ENCODE results near the gene RPLP2.

RPLP2 gene

GRCh38 chr11:809287-810039 is at the start of gene RPLP2:
Gene RPLP2, plus strand, starts transcription at chr11:809967. Its CDS starts 268 bp downstream, at chr11:810235.
- peak; percentile 85 for DNase-seq (ENCODE audit: low read depth, low spot score)
- H3K27ac ChIP-seq = peak within 1 kb of the TSS; percentile 92

DNA sequence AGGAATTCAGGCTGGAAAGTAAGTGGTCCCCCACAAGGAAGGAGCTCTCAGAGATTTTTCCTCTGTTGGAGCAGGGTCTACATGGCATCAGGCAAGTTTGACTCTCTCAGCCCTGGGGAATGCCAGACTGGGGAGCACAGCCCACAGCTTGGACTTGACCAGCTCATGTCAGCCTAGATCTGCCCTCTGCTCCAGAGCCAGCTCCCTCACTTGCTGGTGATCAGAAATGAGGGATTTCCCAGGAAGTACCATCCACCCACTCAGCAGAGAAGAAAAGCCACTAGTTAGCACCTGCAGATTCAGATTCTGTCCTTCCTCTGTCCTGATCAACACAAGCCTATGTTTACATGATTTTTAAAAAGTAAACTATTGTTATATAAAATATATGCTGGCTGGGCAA is 49.5 kb upstream of the RPLP2 start:
- DNase-seq (ENCODE audit: low read depth, low spot score) = no peak
- H3K27ac ChIP-seq = peak overlapping the region; percentile 9

DNA sequence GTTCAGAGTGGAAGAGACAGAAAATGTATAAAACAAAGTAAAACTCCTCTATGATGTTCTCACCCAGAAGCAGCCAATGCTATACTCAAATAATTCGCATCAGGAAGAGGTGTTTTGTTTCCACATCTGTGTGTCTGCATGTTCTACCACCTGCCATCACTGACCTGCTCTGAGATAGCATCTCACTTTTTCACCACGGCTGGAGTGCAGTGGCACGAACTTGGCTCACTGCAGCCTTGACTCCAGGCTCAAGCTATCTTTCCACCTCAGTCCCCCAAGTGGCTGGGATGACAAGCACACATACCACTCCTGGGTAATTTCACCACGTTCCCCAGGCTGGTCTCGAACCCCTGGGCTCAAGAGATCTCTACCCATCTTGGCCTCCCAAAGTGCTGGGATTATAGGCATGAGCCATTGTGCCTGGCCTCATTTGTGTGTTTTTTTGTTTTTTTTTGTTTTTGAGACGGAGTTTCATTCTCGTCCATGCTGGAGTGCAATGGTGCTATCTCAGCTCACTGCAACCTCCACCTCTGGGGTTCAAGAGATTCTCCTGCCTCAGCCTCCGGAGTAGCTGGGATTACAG is 48.1 kb upstream of the RPLP2 start:
- peak overlapping the region; percentile 91 for H3K27ac ChIP-seq

DNA sequence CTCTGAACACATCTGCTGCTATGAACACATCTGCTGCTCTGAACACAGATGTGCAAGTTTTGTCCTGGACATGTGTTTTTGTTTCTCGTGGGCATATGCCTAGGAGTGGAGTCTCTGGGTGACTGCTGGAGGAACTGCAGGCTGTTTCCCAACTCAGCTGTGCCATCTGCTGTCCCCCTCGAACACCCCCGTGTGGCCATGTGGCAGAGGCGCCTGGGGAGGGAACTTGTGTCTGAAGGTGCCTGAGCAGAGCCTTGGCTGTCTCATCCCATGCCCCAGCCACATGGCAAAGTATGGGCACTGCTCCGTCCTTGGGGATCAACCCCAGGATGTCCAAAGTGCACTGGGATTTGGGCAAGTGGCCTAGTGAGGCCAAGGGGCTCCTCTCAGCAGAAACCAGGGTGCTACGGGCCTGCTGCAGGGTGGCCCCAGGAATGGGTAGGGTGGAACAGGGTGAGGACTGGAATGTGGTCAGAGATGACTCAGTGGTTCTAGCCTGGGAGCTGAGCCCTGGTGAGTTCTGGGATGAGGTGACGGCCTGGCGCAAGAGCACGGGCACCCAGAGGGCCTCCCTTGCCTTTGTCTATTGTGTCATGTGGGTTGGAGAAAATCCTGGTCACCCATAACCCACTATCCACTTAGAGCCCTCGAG is 47.2 kb upstream of the RPLP2 start:
- H3K27ac ChIP-seq = peak overlapping the region; percentile 91
- peak; percentile 49 for DNase-seq (ENCODE audit: low read depth, low spot score)

More for the DNA sequence above, 48.1 kb upstream of the RPLP2 start:
- no peak for DNase-seq (ENCODE audit: low read depth, low spot score)

- peak overlapping the region; percentile 91 for H3K27ac ChIP-seq
- DNase-seq (ENCODE audit: low read depth, low spot score) = no peak
These were observed 46.7 kb upstream of the RPLP2 start for GRCh38 chr11:763073-763463.

DNA sequence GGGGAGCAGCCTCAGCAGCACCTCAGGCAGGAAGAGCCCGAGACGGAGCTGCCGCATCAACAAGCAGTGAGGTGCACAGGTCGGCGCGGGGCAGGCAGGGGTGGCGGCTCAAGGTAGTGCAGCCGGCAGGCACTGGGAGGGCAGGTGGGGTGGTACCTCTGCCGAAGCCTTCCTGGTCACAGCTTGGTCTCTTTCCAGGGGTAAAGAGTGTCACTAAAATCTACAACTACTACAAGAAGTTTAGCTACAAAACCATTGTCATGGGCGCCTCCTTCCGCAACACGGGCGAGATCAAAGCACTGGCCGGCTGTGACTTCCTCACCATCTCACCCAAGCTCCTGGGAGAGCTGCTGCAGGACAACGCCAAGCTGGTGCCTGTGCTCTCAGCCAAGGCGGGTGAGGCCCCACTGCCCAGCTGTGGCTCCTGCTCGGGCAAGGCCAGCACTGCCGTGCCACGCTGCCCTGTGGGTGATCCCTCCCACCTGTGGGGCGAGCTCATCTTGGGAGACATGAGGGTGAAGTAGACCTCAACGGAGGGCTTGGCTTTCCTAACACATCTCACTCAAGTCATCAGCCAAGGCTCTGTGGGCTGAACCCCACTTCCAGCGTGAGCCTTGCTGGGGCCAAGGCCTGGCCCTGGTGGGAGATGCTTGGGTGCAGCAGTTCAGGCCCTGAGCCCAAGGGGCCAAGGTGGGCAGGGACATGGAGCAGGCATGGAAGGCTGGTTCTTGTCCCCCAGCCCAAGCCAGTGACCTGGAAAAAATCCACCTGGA is 46.0 kb upstream of the RPLP2 start:
- no peak for DNase-seq (ENCODE audit: low read depth, low spot score)
- peak overlapping the region; percentile 91 for H3K27ac ChIP-seq

DNA sequence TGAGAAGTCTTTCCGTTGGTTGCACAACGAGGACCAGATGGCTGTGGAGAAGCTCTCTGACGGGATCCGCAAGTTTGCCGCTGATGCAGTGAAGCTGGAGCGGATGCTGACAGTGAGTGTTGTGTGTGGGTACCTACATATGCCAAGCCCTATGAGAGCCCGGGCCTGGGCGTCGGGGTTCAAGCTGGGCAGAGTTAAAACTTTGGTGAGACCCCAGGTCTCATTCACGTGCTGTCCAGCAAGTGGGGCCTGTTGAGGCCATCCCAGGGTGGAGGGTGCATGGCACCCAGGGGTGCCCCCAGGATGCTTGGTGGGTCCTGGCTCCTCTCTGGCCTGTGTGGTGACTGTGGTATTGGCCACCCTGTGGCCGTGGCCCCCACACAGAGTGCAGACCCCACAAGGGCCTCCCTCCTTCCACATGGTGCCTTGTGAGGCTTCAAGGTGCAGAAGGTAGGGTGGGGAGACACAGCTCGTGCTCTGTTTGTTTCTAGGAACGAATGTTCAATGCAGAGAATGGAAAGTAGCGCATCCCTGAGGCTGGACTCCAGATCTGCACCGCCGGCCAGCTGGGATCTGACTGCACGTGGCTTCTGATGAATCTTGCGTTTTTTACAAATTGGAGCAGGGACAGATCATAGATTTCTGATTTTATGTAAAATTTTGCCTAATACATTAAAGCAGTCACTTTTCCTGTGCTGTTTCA is 45.3 kb upstream of the RPLP2 start:
- DNase-seq (ENCODE audit: low read depth, low spot score) = no peak

DNA sequence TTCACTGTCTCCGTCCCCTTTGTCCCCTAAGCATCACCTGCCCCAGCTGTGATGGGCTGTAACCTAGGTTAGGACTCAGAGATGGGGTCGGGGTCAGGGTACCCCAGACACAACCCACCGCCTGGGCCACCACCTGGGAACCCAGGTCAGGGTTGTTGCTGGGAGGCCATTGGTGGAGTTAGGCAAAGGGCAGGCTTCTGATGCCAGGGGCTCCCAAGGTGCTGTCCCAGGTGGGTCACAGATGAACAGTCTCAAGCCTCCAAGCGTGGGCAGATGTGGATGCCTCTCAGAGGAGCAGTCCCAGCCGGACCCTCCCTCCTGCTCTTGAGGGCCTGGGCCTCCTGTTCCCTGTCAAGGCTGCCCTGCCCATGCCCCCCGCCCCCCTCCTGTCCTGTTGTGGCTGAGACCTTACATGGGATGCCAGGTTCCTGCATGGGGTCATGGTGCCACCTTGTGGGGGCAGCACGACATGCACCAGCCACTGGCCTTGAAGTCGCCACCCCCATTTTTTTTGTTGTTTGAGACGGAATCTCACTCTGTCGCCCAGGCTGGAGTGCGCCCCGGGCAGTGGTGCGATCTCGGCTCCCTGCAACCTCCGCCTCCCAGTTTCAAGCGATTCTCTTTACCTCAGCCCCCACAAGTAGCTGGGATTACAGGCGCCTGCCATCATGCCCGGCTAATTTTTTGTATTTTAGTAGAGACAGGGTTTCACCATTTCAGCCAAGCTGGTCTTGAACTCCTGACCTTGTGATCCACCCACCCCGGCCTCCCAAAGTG is 44.6 kb upstream of the RPLP2 start:
- DNase-seq (ENCODE audit: low read depth, low spot score) = no peak
- peak overlapping the region; percentile 27 for H3K27ac ChIP-seq

More for the DNA sequence above, 45.3 kb upstream of the RPLP2 start:
- peak overlapping the region; percentile 91 for H3K27ac ChIP-seq

DNA sequence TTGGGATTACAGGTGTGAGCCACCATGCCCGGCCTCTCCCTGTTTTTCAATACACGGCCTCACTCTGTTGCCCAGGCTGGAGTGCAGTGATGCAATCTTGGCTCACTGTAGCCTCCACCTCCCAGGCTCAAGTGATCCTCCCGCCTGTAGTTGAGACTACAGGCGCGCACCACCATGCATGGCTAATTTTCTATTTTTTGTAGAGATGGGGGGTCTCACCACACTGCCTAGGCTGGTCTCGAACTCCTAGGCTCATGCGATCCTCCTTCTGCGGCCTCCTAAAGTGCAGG is 44.0 kb upstream of the RPLP2 start:
- no peak for DNase-seq (ENCODE audit: low read depth, low spot score)
- H3K27ac ChIP-seq = peak overlapping the region; percentile 27

DNA sequence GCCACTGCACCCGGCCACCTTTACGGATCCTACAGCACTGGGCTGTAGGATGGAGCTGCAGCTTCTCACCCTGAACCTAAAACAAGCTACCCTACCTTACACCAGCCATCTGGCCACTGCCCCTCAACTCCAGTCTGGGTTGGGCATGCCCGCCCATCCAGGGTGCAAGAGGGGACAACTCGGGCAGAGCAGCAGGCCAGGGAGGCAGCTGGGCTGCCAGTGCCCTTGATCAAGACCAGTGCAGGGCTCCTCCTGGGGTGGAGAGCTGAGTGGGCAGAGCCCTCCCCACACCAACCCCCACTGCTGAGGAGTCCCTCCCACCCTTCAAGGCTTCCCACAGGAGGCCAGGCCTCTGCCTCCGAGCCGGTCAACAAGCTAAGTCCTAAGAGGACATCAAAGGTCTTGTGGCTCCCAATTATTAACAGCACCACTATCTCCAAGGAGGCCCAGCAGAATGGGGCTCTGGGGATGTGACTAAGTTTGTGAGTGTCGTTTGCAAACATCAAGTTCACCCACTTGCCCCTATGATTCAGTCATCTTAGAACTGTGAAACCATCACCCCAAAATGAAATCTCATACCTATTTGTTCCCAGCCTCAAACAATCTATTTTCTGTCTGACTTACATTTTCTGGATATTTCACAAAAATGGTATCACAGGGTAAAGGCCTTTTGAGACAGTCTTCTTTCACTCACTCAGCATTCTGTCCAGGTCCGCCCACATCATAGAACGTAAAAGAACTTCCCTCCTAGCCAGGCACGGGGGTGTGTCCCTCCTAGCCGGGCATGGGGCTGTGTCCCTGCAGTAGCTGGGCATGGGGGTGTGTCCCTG is 43.4 kb upstream of the RPLP2 start:
- no peak for DNase-seq (ENCODE audit: low read depth, low spot score)
- H3K27ac ChIP-seq = no peak overlapping the region

- DNase-seq (ENCODE audit: low read depth, low spot score) = no peak
- H3K27ac ChIP-seq = no peak overlapping the region
These were observed 42.9 kb upstream of the RPLP2 start for GRCh38 chr11:766936-767210.

DNA sequence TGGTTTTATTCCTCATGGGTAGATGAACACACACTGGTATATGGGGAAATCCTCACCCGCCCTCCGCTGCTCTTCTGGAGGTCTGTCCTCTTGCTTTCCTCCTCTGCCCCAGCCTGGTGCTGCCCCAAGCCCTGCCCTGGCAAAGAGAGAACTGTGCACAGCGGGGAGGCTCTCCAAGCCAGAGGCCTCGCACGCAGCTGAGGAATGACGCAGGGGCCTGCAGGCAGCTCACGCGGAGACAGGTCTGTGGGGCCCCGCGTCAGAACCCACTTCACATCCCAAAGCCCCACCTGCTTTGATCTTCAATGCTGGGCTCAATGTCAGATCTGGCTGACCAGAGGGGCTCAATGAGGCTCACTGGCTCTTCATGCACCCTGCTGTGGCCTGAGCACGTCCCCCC is 42.5 kb upstream of the RPLP2 start:
- DNase-seq (ENCODE audit: low read depth, low spot score) = no peak
- no peak overlapping the region for H3K27ac ChIP-seq

DNA sequence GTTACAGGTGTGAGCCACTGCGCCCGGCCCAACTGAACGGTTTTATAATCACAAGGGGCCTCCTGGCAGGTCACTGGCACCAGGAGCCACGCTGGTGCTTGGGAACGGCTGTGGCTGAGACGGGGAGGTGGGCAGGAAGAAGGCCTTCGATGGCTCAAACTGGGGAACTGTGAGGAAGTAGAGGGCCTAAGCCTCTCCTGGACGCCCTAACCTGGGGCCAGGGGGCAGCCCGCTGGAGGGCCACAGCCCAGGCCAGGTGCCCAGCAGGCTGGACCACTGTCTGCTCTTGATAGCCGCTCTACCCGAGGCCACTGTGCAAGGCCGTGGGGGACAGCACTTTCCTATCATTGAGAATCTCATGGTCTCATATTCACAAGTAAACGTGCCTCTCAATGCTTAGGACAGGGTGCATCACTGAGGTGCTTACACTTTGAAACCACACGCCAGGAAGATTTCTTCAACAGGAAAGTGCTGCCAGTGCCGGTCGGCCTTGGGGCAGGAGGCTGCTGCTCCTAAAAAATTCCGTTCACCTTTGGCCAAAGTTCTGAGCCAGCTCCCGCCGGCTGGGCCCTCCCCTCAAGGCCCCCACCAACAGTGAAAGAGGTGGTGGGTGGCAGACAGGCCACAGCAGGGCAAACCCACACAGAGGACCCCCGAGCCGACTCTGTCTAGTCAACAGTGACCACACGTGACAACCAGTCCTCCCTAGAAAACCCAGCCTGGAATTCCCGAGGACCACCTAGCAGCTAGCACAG is 39.7 kb upstream of the RPLP2 start:
- no peak overlapping the region for H3K27ac ChIP-seq
- no peak for DNase-seq (ENCODE audit: low read depth, low spot score)

DNA sequence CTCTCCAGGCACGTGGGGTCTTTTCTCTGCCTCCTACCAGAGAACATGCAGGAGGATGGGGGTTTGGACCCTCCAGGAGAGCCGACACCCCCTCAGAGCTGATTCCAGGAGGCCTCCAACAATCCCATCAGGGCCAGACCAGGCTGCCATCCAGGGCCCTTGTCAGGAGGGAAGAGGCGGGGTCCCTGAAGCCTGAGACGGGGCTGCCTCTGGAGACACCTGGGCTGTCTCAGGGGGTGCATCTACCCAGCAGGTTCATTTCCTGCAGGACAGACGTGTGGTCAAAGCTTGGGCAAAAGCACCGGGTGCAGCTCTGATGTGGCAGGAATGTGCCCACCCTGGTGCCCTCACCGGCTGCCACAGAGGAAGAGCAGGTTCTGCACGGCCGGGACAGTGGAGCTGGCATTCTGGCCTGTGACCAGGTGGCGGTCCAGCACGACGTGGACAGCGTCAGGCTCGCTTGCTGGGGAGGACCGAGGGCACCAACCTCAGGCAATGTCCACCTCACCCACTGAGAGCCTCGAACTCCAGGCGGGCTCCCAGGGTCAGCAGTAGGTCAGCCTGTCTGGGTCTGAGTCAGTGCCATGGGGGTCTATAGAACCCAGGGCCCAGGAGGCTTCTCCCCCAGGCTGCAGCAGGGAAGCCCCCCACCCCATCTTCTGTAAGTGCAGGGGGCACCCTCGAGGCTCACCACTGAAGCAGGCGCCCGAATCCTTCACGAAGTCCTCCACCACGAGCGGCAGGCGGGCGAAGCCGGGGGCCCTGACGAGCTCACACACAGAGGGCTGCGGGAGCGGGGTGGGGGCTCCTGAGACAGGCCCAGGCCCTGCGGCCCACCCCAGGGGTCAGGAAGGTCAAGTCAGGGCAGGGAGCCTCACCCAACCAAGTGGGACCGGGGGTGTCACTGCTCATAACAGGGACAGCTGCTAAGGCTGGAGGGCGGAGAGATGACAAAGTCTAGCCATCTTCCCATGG is 38.8 kb upstream of the RPLP2 start:
- H3K27ac ChIP-seq = no peak overlapping the region
- DNase-seq (ENCODE audit: low read depth, low spot score) = no peak

DNA sequence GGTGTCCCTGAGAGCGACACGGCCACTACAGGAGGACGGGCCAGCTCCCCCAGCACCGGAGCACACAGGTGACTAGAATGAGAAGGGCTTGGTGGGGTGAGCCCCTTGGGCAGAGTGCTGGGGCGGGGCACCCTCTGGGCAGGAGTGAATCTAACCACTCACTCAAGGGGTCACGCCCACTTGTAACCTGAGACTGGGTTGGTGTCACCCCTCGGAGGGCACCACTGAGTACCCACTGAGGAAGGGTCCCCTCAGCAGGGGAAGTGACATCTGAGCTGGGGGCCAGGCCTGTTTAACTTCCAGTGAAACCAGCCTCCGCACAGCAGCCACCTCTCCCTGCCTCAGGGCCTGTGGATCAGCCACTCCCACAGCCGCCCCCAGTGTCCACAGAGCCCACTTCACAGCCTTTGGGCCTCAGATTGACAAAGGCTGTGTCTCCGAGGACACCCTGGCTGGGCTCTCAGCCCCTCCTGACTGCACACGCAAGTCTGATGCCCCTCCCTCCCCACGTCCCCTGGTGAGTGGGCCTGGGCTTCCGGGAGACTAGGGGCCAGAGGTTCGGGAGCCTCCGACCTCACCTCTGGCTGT is 38.1 kb upstream of the RPLP2 start:
- H3K27ac ChIP-seq = no peak overlapping the region
- DNase-seq (ENCODE audit: low read depth, low spot score) = no peak

DNA sequence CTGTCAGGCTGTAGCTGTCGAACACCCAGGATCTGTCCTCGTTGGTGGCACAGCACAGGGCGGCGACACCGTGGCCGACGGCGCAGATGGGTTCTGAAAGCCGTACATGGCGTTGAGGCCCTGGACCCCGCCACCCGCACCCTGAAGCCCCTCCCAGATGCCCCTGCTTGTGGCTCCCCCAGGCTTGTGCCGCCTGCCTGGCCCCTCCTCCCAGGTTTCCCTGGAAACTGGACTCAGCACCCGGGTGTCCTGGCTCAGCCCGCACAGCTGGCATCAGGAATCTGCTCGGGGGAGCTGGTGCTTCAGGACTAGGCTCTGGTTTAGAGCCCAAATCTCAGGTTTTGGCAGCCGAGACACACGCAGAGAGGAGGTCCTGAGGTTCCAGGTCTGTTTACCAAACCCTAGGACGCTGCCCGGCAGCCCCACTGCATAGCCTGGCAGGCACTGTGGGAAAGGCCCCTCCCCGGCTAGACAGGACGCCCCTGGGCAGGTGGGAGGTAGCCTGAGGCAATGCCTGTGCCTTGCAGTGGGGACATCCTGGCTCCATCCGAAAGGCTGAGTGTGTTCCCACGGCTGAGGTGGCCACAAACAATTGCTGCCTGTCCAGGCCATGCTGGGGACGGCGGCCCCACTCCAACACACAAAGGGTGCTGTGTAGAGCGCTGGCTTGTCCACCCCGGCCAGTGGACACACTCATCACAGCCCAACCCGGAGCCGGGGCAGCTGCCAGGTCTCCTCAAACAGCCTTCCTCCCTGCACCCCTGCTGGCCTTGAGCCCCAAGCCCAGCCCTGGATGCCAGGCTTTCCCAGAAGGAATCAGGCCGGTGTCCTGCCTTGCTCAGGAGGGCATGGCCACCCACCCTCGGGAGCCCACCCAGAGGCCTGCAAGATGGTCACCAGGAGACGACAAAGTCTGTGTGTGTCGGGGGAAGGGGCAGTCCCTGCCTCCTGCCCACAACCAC is 37.1 kb upstream of the RPLP2 start:
- no peak overlapping the region for H3K27ac ChIP-seq
- DNase-seq (ENCODE audit: low read depth, low spot score) = no peak
